Left lobe of liver (tissue), 2 donors: Measurements from ENCODE around the gene C16orf78. TPM values are rescaled to one million over a fixed set of nuclear protein-coding genes. Genes with fewer than 3 reads are reported as not detected.
A peak's percentile ranks its signal among the peaks of the same experiment; 100 is the strongest.

Experiments
- ATAC-seq: fragments of 200-7000 bp; cut with Tn5 transposase; one replicate; pipeline ENCODE4 v1.9.1; 2020; ENCODE audit warnings: mild to moderate bottlenecking, moderate library complexity
- DNase-seq: peaks from one replicate; pipeline ENCODE4 v3.0.0-alpha.2; 2020; ENCODE audit warnings: low spot score
- total RNA-seq: library from RNA; stranded (reverse); gene quantifications from one replicate; pipeline ENCODE4 v1.2.1, GENCODE V29; 2021
- donor health status: DM: no; HTN: no; CAD: no; lungs with moderate emphysema.
- donor health status: DM: no; HTN: yes; CAD: no.

Gene C16orf78
- total RNA-seq, 1 donor from 2014 or later = not detected

GRCh38 chr16:49427771-49428170, 54.2 kb downstream of the C16orf78 start:
- ATAC-seq (no peak), DNase-seq (no peak)

GRCh38 chr16:49428808-49429207, 55.2 kb downstream of the C16orf78 start:
- ATAC-seq (no peak), DNase-seq (no peak)

- ATAC-seq (no peak), DNase-seq (no peak)
Observed at GRCh38 chr16:49431040-49431439, 57.4 kb downstream of the C16orf78 start.

- ATAC-seq (no peak), DNase-seq (no peak)
Observed at GRCh38 chr16:49431591-49432290, 58.1 kb downstream of the C16orf78 start.

- ATAC-seq (no peak), DNase-seq (no peak)
Observed at GRCh38 chr16:49434733-49435132, 61.1 kb downstream of the C16orf78 start.

- DNase-seq (no peak), ATAC-seq (no peak)
Observed at GRCh38 chr16:49436181-49436580, 62.6 kb downstream of the C16orf78 start.

- ATAC-seq = no peak
- DNase-seq = no peak
Observed at GRCh38 chr16:49437344-49437743, 63.7 kb downstream of the C16orf78 start.

GRCh38 chr16:49439050-49439449, 65.4 kb downstream of the C16orf78 start:
- ATAC-seq (no peak), DNase-seq (no peak)

GRCh38 chr16:49439676-49440075, 66.1 kb downstream of the C16orf78 start:
- ATAC-seq (no peak), DNase-seq (no peak)

GRCh38 chr16:49440156-49441065, 66.8 kb downstream of the C16orf78 start:
- no peak for DNase-seq

GRCh38 chr16:49441366-49441780, 67.8 kb downstream of the C16orf78 start:
- peak; percentile 91 for ATAC-seq
- peak; percentile 61 for DNase-seq

More at GRCh38 chr16:49440156-49441065, 66.8 kb downstream of the C16orf78 start:
- ATAC-seq = peak; percentile 63

GRCh38 chr16:49442805-49443204, 69.2 kb downstream of the C16orf78 start:
- no peak for DNase-seq

GRCh38 chr16:49443576-49443975, 70.0 kb downstream of the C16orf78 start:
- no peak for ATAC-seq
- DNase-seq = no peak

More at GRCh38 chr16:49442805-49443204, 69.2 kb downstream of the C16orf78 start:
- no peak for ATAC-seq

GRCh38 chr16:49446805-49447204, 73.2 kb downstream of the C16orf78 start:
- ATAC-seq (peak; percentile 93), DNase-seq (no peak)

Other genes with a start within 250 kb of the C16orf78 start
- gene CBLN1, start 92.0 kb upstream of the C16orf78 start, total RNA-seq = 0.13 TPM